ENCODE measurements around the gene MTHFSD.

- TF ChIP-seq TCF12 (IDR thresholded peaks at IDR 0.05; ENCODE audit: low read depth) = no peak
- TF ChIP-seq RAD21 (IDR thresholded peaks at IDR 0.05; ENCODE audit: low read depth) = no peak
- TF ChIP-seq EP300 (IDR thresholded peaks at IDR 0.05; ENCODE audit: borderline replicate concordance) = no peak
Observed at GRCh38 chr16:86594721-86595120, 39.7 kb upstream of the MTHFSD start.

All from Ishikawa (cell line).